Hepatocyte (in vitro differentiated cells): ENCODE measurements around the gene CDK5R2. TPM values are rescaled to one million over a fixed set of nuclear protein-coding genes. Genes with fewer than 3 reads are reported as not detected.

ENCODE experiments used
- DNase-seq: peaks from one replicate; pipeline ENCODE4 v3.0.0-alpha.2; 2016; ENCODE audit warnings: low spot score
- H2AFZ ChIP-seq: fragments of 200-600 bp; sonication (generic); 2 replicates; pipeline ENCODE4 v1.6.0; 2016; ENCODE audit warnings: antibody characterized with exemption, mild to moderate bottlenecking
- H3K27ac ChIP-seq: fragments of 200-600 bp; sonication (generic); 2 replicates; pipeline ENCODE4 v1.5.1; 2016; ENCODE audit warnings: mild to moderate bottlenecking
- H3K27me3 ChIP-seq: fragments of 200-600 bp; sonication (generic); 2 replicates; pipeline ENCODE4 v1.6.1; 2016
- H3K36me3 ChIP-seq: fragments of 200-600 bp; sonication (generic); replicated peaks from 2 replicates; pipeline ENCODE4 v1.5.1; 2016; ENCODE audit warnings: low read depth; ENCODE audit not compliant: insufficient read depth
- H3K4me1 ChIP-seq: fragments of 200-600 bp; sonication (generic); 2 replicates; pipeline ENCODE4 v1.5.1; 2016; ENCODE audit warnings: mild to moderate bottlenecking, moderate library complexity; ENCODE audit not compliant: insufficient read depth
- H3K4me2 ChIP-seq: fragments of 200-600 bp; sonication (generic); 2 replicates; pipeline ENCODE4 v1.6.0; 2016
- H3K4me3 ChIP-seq: fragments of 200-600 bp; sonication (generic); 2 replicates; pipeline ENCODE4 v1.5.1; 2016; ENCODE audit warnings: mild to moderate bottlenecking
- H3K79me2 ChIP-seq: fragments of 200-600 bp; sonication (generic); 2 replicates; pipeline ENCODE4 v1.6.0; 2017; ENCODE audit warnings: mild to moderate bottlenecking
- H3K9me2 ChIP-seq: fragments of 200-600 bp; sonication (generic); replicated peaks from 2 replicates; pipeline ENCODE4 v1.6.0; 2017; ENCODE audit warnings: mild to moderate bottlenecking; ENCODE audit not compliant: insufficient read depth
- H3K9me3 ChIP-seq: fragments of 200-600 bp; sonication (generic); 2 replicates; pipeline ENCODE4 v1.5.1; 2016; ENCODE audit warnings: low read depth, mild to moderate bottlenecking
- H4K20me1 ChIP-seq: fragments of 200-600 bp; sonication (generic); 2 replicates; pipeline ENCODE4 v1.6.0; 2016; ENCODE audit warnings: mild to moderate bottlenecking; ENCODE audit not compliant: insufficient read depth, poor library complexity, severe bottlenecking
- CTCF ChIP-seq: fragments of 200-600 bp; sonication (generic); IDR thresholded peaks from 2 replicates; pipeline ENCODE4 v1.5.1; 2016; ENCODE audit warnings: antibody characterized with exemption, mild to moderate bottlenecking; ENCODE audit not compliant: poor library complexity
- EZH2 ChIP-seq: fragments of 200-600 bp; sonication (generic); IDR thresholded peaks from 2 replicates; pipeline ENCODE4 v1.6.1; 2016; ENCODE audit warnings: antibody characterized with exemption, mild to moderate bottlenecking, borderline replicate concordance
- EZH2phosphoT487 ChIP-seq: fragments of 200-600 bp; sonication (generic); IDR thresholded peaks from one replicate; pipeline ENCODE4 v1.6.1; 2018; ENCODE audit warnings: antibody characterized with exemption, mild to moderate bottlenecking, low read depth, moderate library complexity; ENCODE audit not compliant: unreplicated experiment, severe bottlenecking
- WGBS: methylation state at CpG from one replicate; pipeline ENCODE4 v1.1.6; 2016; ENCODE audit warnings: low lambda C conversion rate; ENCODE audit errors: missing lambda C conversion rate; 5-methylcytosine and 5-hydroxymethylcytosine counted together
- polyA plus RNA-seq: library from polyadenylated mRNA; unstranded; fragments of >200 nt; fragmentation: Nextera tagmentation; extraction: Ambion mirVana; gene quantifications from 2 replicates; pipeline ENCODE4 v1.2.1, GENCODE V29; 2016
- total RNA-seq: library from RNA; depleted of rRNA; stranded (reverse); fragments of >200 nt; gene quantifications from 2 replicates; pipeline ENCODE4 v1.2.3, GENCODE V29; 2014

The CDK5R2 gene
- 0.08 and 0.37 TPM in 2 replicates for total RNA-seq
- not detected in 2 replicates for polyA plus RNA-seq

- no peaks in the 10 kb centered on the region for H4K20me1 ChIP-seq
- 6% methylated on average over 24 of the region's 37 CpGs for WGBS
- peak within 1 kb of the TSS; percentile 96 for H3K4me2 ChIP-seq
- H3K79me2 ChIP-seq = no peaks in the 10 kb centered on the region
- peak within 1 kb of the TSS; percentile 56 for H2AFZ ChIP-seq
- peak; percentile 88 for DNase-seq
- peak within 1 kb of the TSS; percentile 36 for H3K4me3 ChIP-seq
- H3K9me2 ChIP-seq = no peaks in the 10 kb centered on the region
- no peak for TF ChIP-seq EZH2phosphoT487
- TF ChIP-seq EZH2 = no peak
- TF ChIP-seq CTCF = no peak
- H3K9me3 ChIP-seq = no peaks in the 10 kb centered on the region
- H3K4me1 ChIP-seq = peaks cover 7% of the 10 kb centered on the region
- H3K36me3 ChIP-seq = no peaks in the 10 kb centered on the region
- no peak within 1 kb of the TSS for H3K27ac ChIP-seq
- peaks cover 86% of the 10 kb centered on the region for H3K27me3 ChIP-seq
Observed at GRCh38 chr2:218959141-218959731, at the start of gene CDK5R2. CDK5R2 (plus strand) TSS chr2:218959666; CDS start chr2:218959821, 155 bp downstream.

- DNase-seq = no peak
- Histone ChIP-seq H3K4me3 (no peak overlapping the region), H3K9me3 (no peaks in the 10 kb centered on the region), H3K27me3 (peaks cover 8% of the 10 kb centered on the region), H3K79me2 (no peaks in the 10 kb centered on the region), H4K20me1 (no peaks in the 10 kb centered on the region), H3K4me2 (no peak overlapping the region), H3K36me3 (no peaks in the 10 kb centered on the region), H3K9me2 (no peaks in the 10 kb centered on the region), H3K4me1 (peaks cover 3% of the 10 kb centered on the region), H3K27ac (no peak overlapping the region), H2AFZ (no peak overlapping the region)
- no peak for TF ChIP-seq EZH2phosphoT487
- TF ChIP-seq EZH2 = no peak
- TF ChIP-seq CTCF = no peak
- WGBS = 94% methylated on average over 6 of the region's 6 CpGs
Observed at GRCh38 chr2:218910741-218911140, 48.7 kb upstream of the CDK5R2 start.

GRCh38 chr2:218920504-218920903 lies 39.0 kb upstream of the CDK5R2 start:
- no peaks in the 10 kb centered on the region for H4K20me1 ChIP-seq
- no peaks in the 10 kb centered on the region for H3K36me3 ChIP-seq
- no peak for TF ChIP-seq EZH2phosphoT487
- no peak for TF ChIP-seq EZH2
- no peak for TF ChIP-seq CTCF
- no peak overlapping the region for H3K4me2 ChIP-seq
- H2AFZ ChIP-seq = no peak overlapping the region
- no peaks in the 10 kb centered on the region for H3K9me2 ChIP-seq
- no peak for DNase-seq
- H3K9me3 ChIP-seq = no peaks in the 10 kb centered on the region
- no peaks in the 10 kb centered on the region for H3K27me3 ChIP-seq
- H3K79me2 ChIP-seq = no peaks in the 10 kb centered on the region
- no peak overlapping the region for H3K4me3 ChIP-seq
- 87% methylated on average over 1 of the region's 1 CpG for WGBS
- H3K27ac ChIP-seq = no peak overlapping the region
- no peaks in the 10 kb centered on the region for H3K4me1 ChIP-seq
